A549 (cell line): ENCODE results near the gene RPL31. TPM values are rescaled to one million over a fixed set of nuclear protein-coding genes. Genes with fewer than 3 reads are reported as not detected.

Experiments
- ATAC-seq, 2 experiments: fragments of 200-7000 bp in 1 of 2; fragments of >200 bp in 1 of 2; cut with Nextera tagmentation in 1 of 2; cut with Tn5 transposase in 1 of 2; 3 replicates each; pipeline versions ENCODE4 v1.8.0 to v1.9.1; 2018 to 2020; ENCODE audit warnings: mild to moderate bottlenecking in 1 of 2, moderate library complexity in 1 of 2
- CTCF ChIA-PET: fragments of 300-600 bp; sonication (Branson Sonifier 250); formaldehyde crosslinking; extraction: SDS; loops from one replicate; lab custom pipeline; 2021; ENCODE audit warnings: antibody characterized with exemption, inconsistent platforms; lab: Yijun Ruan, JAX
- POLR2A ChIA-PET: fragments of 350-600 bp; formaldehyde crosslinking; extraction: SDS; loops from one replicate; lab custom pipeline; 2021; ENCODE audit warnings: antibody characterized with exemption, inconsistent platforms; lab: Yijun Ruan, JAX
- DNase-seq, 2 experiments: peaks; one replicate each; pipeline versions ENCODE4 v3.0.0 to v3.0.0-alpha.2; 2011 to 2016; ENCODE audit warnings: low read depth in 1 of 2, low spot score in 1 of 2
- FAIRE-seq: peaks from 2 replicates; lab custom pipeline; 2011; peaks lifted over from hg19 to GRCh38; lab: Jason Lieb, UNC
- H3K27ac ChIP-seq, 2 experiments: fragments of >200 bp; sonication (Bioruptor Twin); formaldehyde crosslinking; 3 replicates each; pipeline ENCODE4 v1.5.1; 2016 to 2017
- H3K4me1 ChIP-seq: fragments of >200 bp; sonication (Bioruptor Twin); formaldehyde crosslinking; 3 replicates; pipeline ENCODE4 v1.6.1; 2016
- H3K4me2 ChIP-seq: fragments of >200 bp; sonication (Bioruptor Twin); formaldehyde crosslinking; 3 replicates; pipeline ENCODE4 v1.6.1; 2016
- H3K4me3 ChIP-seq: fragments of >200 bp; sonication (Bioruptor Twin); formaldehyde crosslinking; 3 replicates; pipeline ENCODE4 v1.5.1; 2016
- H3K9me3 ChIP-seq: fragments of >200 bp; sonication (Bioruptor Twin); formaldehyde crosslinking; 3 replicates; pipeline ENCODE4 v1.6.1; 2016
- BCL3 ChIP-seq: fragments of >200 bp; sonication (Bioruptor Twin); formaldehyde crosslinking; IDR thresholded peaks from 3 replicates; pipeline ENCODE4 v1.6.1; 2016
- BHLHE40 ChIP-seq: IDR thresholded peaks from 2 replicates; pipeline ENCODE4 v1.6.1; 2012; ENCODE audit warnings: low read depth, low read length, inconsistent platforms
- CEBPB ChIP-seq, 2 experiments: fragments of >200 bp in 1 of 2; sonication (Bioruptor Twin) in 1 of 2; formaldehyde crosslinking in 1 of 2; IDR thresholded peaks; 2 replicates each; pipeline ENCODE4 v1.6.1; 2012 to 2016
- CHD2 ChIP-seq: fragments of 150-350 bp; IDR thresholded peaks from 2 replicates; pipeline ENCODE4 v1.6.1; 2014; ENCODE audit warnings: low read length; ENCODE audit not compliant: partially characterized antibody
- CHD4 ChIP-seq: fragments of 200-600 bp; sonication (generic); IDR thresholded peaks from 2 replicates; pipeline ENCODE4 v1.6.1; 2016; ENCODE audit warnings: antibody characterized with exemption, mild to moderate bottlenecking, borderline replicate concordance
- E2F6 ChIP-seq: IDR thresholded peaks from 2 replicates; pipeline ENCODE4 v1.6.1; 2012; ENCODE audit warnings: low read depth, borderline replicate concordance
- EHMT2 ChIP-seq: fragments of 200-600 bp; sonication (generic); IDR thresholded peaks from 2 replicates; pipeline ENCODE4 v1.6.1; 2016; ENCODE audit warnings: antibody characterized with exemption, low read depth, mild to moderate bottlenecking, moderate library complexity
- ESRRA ChIP-seq: fragments of 150-350 bp; IDR thresholded peaks from 2 replicates; pipeline ENCODE4 v1.6.1; 2014; ENCODE audit warnings: mild to moderate bottlenecking, low read length, borderline replicate concordance
- FOSB ChIP-seq: fragments of 250-450 bp; sonication (Bioruptor Pico); IDR thresholded peaks from 2 replicates; pipeline ENCODE4 v1.5.0; 2020; ENCODE audit warnings: mild to moderate bottlenecking, moderate library complexity
- FOXS1 ChIP-seq: fragments of 250-450 bp; sonication (Bioruptor Pico); IDR thresholded peaks from 2 replicates; pipeline ENCODE4 v1.5.0; 2020; ENCODE audit warnings: mild to moderate bottlenecking, moderate library complexity
- GATA3 ChIP-seq: IDR thresholded peaks from 2 replicates; pipeline ENCODE4 v1.6.1; 2012; ENCODE audit warnings: borderline replicate concordance
- HES2 ChIP-seq: fragments of >200 bp; sonication (Bioruptor Twin); formaldehyde crosslinking; IDR thresholded peaks from 2 replicates; pipeline ENCODE4 v1.6.1; 2016
- HEYL ChIP-seq: fragments of 250-450 bp; sonication (Bioruptor Pico); IDR thresholded peaks from 2 replicates; pipeline ENCODE4 v1.8.0; 2021; ENCODE audit warnings: mild to moderate bottlenecking, moderate library complexity
- KDM5A ChIP-seq: fragments of 200-600 bp; sonication (generic); IDR thresholded peaks from 2 replicates; pipeline ENCODE4 v1.6.1; 2016; ENCODE audit warnings: antibody characterized with exemption, mild to moderate bottlenecking
- RFX5 ChIP-seq: fragments of 450-650 bp; IDR thresholded peaks from 2 replicates; pipeline ENCODE4 v1.7.1; 2014; ENCODE audit warnings: antibody characterized with exemption, mild to moderate bottlenecking, moderate library complexity
- SMC3 ChIP-seq: fragments of >200 bp; sonication (Bioruptor Twin); formaldehyde crosslinking; IDR thresholded peaks from 3 replicates; pipeline ENCODE4 v1.6.1; 2018; ENCODE audit warnings: inconsistent platforms
- SREBF2 ChIP-seq: fragments of 450-650 bp; IDR thresholded peaks from 2 replicates; pipeline ENCODE4 v1.6.1; 2014; ENCODE audit warnings: mild to moderate bottlenecking, moderate library complexity
- ZSCAN20 ChIP-seq: fragments of 250-450 bp; sonication (Bioruptor Pico); IDR thresholded peaks from 2 replicates; pipeline ENCODE4 v1.8.0; 2022; ENCODE audit warnings: mild to moderate bottlenecking, moderate library complexity
- WGBS: methylation state at CpG from one replicate; pipeline ENCODE4 v1.1.6; 2017; ENCODE audit errors: missing lambda C conversion rate; 5-methylcytosine and 5-hydroxymethylcytosine counted together
- polyA plus RNA-seq, 4 experiments: library from polyadenylated mRNA; depleted of rRNA in 3 of 4; stranded (reverse); fragments of >200 nt; fragmentation: RNase III in 1 of 4; extraction: RNeasy Plus Mini Kit Qiagen cat#74134 plus additional on column Dnase treatment in 1 of 4; gene quantifications; 2 replicates in 3 of 4; 3 replicates in 1 of 4; pipeline ENCODE4 v1.2.3, GENCODE V29; 2011 to 2017
- TF ChIP-seq, protein P1 (sequence below): fragments of 150-350 bp; IDR thresholded peaks from 2 replicates; pipeline ENCODE4 v1.6.1; 2014; ENCODE audit warnings: low read depth, mild to moderate bottlenecking, low read length
- TF ChIP-seq, protein P2 (sequence below): IDR thresholded peaks from 2 replicates; pipeline ENCODE4 v1.6.1; 2012
- TF ChIP-seq, protein P3 (sequence below): fragments of 250-450 bp; sonication (Bioruptor Pico); IDR thresholded peaks from 2 replicates; pipeline ENCODE4 v1.5.0; 2021; ENCODE audit warnings: mild to moderate bottlenecking, moderate library complexity, borderline replicate concordance

Gene RPL31
- polyA plus RNA-seq, 2 of the 4 experiments (the other 2 are of a cell fraction): 1,803 to 2,064 TPM

DNA sequence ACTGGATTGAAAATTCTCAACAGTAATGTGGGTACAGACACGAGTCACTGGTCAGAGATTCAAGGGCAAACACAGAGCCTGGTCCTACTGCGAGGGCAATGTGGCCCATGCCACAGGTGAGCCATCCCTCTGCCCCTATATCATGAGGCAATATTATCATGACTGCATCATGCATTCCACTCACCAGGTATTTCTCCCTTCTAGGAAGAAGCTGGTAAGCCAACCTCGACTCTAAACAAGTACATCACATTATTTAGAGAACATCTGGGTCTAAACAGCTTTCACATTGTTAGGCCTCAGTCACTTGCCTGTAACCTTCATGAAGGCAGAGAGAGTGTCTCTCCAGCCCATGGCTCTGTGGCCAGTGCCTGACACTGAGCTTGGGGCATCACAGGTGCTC, 14.6 kb upstream of the RPL31 start (continued):
- TF ChIP-seq E2F6 (no peak), CHD4 (no peak)
- TF ChIP-seq, all 56 proteins: peak for 0

- no peak for FAIRE-seq
- WGBS: 95% methylated on average over 4 of the region's 4 CpGs
These were observed 14.1 kb upstream of the RPL31 start for GRCh38 chr2:100987974-100988373.

DNA sequence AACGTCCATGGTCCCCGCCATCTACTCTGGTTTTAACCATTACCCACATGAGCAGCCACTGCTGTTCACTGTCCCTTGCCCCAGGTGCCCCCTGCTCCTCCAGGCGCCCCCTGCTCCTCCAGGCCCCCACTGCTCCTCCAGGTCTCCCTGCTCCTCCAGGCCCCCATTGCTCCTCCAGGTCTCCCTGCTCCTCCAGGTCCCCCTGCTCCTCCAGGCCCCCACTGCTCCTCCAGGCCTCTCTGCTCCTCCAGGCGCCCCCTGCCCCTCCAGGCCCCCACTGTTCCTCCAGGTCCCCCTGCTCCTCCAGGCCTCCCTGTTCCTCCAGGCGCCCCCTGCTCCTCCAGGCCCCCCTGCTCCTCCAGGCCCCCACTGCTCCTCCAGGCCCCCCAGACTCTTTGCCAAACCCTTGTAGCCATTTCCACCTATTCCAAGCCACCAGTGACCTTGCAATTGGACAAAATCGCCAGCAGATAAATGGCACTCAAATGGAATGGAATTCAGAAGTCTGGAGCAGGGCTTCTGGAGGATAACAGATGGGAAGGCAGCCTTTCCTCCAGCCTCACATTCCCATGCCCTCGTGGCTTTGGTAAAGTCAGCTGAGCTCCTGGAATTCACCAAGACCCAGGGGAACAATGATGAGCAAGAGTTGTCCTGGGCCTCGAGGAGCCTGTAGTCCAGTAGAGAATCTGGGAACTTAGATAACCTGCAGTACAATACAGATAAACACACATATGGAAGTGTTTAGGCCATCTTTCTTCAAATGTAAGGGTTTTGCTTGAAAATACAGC, 13.3 kb upstream of the RPL31 start:
- no peak for TF ChIP-seq ZSCAN20 (CRISPR knock-in tag)
- TF ChIP-seq GATA3: no peak
- no peak for TF ChIP-seq HES2
- TF ChIP-seq FOSB (CRISPR knock-in tag): no peak
- no peak for TF ChIP-seq BHLHE40
- no peak for TF ChIP-seq HEYL
- no peak for TF ChIP-seq CEBPB (IDR thresholded peaks at IDR 0.05)
- TF ChIP-seq, protein P1, sequence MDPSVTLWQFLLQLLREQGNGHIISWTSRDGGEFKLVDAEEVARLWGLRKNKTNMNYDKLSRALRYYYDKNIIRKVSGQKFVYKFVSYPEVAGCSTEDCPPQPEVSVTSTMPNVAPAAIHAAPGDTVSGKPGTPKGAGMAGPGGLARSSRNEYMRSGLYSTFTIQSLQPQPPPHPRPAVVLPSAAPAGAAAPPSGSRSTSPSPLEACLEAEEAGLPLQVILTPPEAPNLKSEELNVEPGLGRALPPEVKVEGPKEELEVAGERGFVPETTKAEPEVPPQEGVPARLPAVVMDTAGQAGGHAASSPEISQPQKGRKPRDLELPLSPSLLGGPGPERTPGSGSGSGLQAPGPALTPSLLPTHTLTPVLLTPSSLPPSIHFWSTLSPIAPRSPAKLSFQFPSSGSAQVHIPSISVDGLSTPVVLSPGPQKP: no peak
- CTCF ChIA-PET: interaction anchor here (0.6 to 8.7 kb wide), 7 partner anchors 36 to 395 kb away, joined by 3 to 133 read pairs (median 4); no protein-coding TSS in a partner anchor
- Histone ChIP-seq H3K4me1 (peaks cover 10% of the 10 kb centered on the region), H3K4me2 (no peak overlapping the region), H3K4me3 (no peak overlapping the region), H3K9me3 (no peaks in the 10 kb centered on the region), H3K27ac (no peak overlapping the region)
- ATAC-seq (no peak), FAIRE-seq (no peak), DNase-seq (no peak)
- 90% methylated on average over 5 of the region's 8 CpGs for WGBS
- POLR2A ChIA-PET: interaction anchor here (0.7 kb wide), 1 partner anchor 163 kb away, joined by 6 read pairs; no protein-coding TSS in a partner anchor

More at GRCh38 chr2:100987974-100988373, 14.1 kb upstream of the RPL31 start:
- ATAC-seq: no peak
- no peak for TF ChIP-seq HEYL
- no peak for TF ChIP-seq CHD2
- no peak for TF ChIP-seq RFX5
- TF ChIP-seq SREBF2: no peak
- TF ChIP-seq FOXS1 (CRISPR knock-in tag): no peak
- TF ChIP-seq KDM5A: no peak
- TF ChIP-seq, protein P2, sequence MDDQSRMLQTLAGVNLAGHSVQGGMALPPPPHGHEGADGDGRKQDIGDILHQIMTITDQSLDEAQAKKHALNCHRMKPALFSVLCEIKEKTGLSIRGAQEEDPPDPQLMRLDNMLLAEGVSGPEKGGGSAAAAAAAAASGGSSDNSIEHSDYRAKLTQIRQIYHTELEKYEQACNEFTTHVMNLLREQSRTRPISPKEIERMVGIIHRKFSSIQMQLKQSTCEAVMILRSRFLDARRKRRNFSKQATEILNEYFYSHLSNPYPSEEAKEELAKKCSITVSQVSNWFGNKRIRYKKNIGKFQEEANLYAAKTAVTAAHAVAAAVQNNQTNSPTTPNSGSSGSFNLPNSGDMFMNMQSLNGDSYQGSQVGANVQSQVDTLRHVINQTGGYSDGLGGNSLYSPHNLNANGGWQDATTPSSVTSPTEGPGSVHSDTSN: no peak
- TF ChIP-seq, all 56 proteins: peak for 0
- no peak overlapping the region for H3K4me2 ChIP-seq
- H3K27ac ChIP-seq: no peak overlapping the region
- peaks cover 13% of the 10 kb centered on the region for H3K4me1 ChIP-seq
- ChIA-PET CTCF (interaction anchor here (0.9 to 8.7 kb wide), 6 partner anchors 37 to 394 kb away, joined by 3 to 133 read pairs (median 4); no protein-coding TSS in a partner anchor), POLR2A (interaction anchor here (1.9 kb wide), 1 partner anchor 14 kb away, joined by 5 read pairs; the partner anchor contains the start of gene RPL31)
- no peaks in the 10 kb centered on the region for H3K9me3 ChIP-seq
- H3K4me3 ChIP-seq: no peak overlapping the region
- DNase-seq: no peak

DNA sequence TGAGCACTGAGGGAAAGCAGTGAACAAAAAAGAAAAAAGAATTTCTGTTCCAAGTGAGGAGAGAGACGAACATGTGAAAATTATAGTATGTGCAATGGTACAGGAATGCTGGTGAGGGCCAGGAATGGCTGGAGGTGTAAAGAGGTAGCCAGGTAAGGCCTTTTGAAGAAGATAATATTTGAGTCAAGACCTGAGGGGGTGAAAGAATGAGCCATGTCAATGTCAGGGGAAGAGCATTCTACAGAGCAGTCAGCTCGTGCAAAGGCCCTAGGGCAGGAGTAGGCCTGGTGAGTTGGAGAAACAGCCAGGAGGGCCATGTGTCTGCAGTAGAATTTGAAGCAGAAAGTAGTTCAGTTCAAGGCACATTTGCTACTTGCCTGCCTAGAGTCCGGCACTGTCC, 12.4 kb upstream of the RPL31 start:
- POLR2A ChIA-PET: no interaction called here
- FAIRE-seq: no peak
- CTCF ChIA-PET: interaction anchor here (0.6 to 8.7 kb wide), 3 partner anchors 363 to 395 kb away, joined by 3 to 133 read pairs (median 5); no protein-coding TSS in a partner anchor

More for the DNA sequence above, 12.4 kb upstream of the RPL31 start:
- ATAC-seq (no peak), DNase-seq (no peak)
- TF ChIP-seq BCL3 (no peak), ESRRA (no peak), EHMT2 (no peak), RFX5 (no peak), SMC3 (no peak)
- TF ChIP-seq, protein P3, sequence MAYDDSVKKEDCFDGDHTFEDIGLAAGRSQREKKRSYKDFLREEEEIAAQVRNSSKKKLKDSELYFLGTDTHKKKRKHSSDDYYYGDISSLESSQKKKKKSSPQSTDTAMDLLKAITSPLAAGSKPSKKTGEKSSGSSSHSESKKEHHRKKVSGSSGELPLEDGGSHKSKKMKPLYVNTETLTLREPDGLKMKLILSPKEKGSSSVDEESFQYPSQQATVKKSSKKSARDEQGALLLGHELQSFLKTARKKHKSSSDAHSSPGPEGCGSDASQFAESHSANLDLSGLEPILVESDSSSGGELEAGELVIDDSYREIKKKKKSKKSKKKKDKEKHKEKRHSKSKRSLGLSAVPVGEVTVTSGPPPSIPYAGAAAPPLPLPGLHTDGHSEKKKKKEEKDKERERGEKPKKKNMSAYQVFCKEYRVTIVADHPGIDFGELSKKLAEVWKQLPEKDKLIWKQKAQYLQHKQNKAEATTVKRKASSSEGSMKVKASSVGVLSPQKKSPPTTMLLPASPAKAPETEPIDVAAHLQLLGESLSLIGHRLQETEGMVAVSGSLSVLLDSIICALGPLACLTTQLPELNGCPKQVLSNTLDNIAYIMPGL (CRISPR knock-in tag): no peak
- TF ChIP-seq, protein P2: no peak
- Histone ChIP-seq H3K4me2 (no peak overlapping the region), H3K27ac (no peak overlapping the region), H3K4me3 (no peak overlapping the region), H3K9me3 (no peaks in the 10 kb centered on the region), H3K4me1 (peaks cover 2% of the 10 kb centered on the region; the same call in 2 of the 3 replicates)
- 90% methylated on average over 3 of the region's 3 CpGs for WGBS
